NB4 (cell line): ENCODE results near the gene SDE2.

Experiments used
- DNase-seq: peaks from one replicate; pipeline ENCODE4 v3.0.0; 2010; ENCODE audit warnings: low read depth
- H3K4me3 ChIP-seq: one replicate; pipeline ENCODE4 v1.5.1; 2011; ENCODE audit warnings: mild to moderate bottlenecking, low read depth, low read length, moderate library complexity
- MYC ChIP-seq: IDR thresholded peaks from 2 replicates; pipeline ENCODE4 v1.6.1; 2011; ENCODE audit warnings: low read depth, low read length
- POLR2A ChIP-seq: IDR thresholded peaks from 2 replicates; pipeline ENCODE4 v1.6.1; 2011; ENCODE audit warnings: mild to moderate bottlenecking; ENCODE audit not compliant: insufficient read length; ENCODE audit errors: extremely low read depth
- TF ChIP-seq, protein P1 (sequence below): IDR thresholded peaks from 2 replicates; pipeline ENCODE4 v1.6.1; 2011; ENCODE audit warnings: low read depth, low read length
- TF ChIP-seq, protein P2 (sequence below): IDR thresholded peaks from one replicate; pipeline ENCODE4 v1.5.1; 2012; ENCODE audit warnings: low read depth, low read length

Gene SDE2

DNA sequence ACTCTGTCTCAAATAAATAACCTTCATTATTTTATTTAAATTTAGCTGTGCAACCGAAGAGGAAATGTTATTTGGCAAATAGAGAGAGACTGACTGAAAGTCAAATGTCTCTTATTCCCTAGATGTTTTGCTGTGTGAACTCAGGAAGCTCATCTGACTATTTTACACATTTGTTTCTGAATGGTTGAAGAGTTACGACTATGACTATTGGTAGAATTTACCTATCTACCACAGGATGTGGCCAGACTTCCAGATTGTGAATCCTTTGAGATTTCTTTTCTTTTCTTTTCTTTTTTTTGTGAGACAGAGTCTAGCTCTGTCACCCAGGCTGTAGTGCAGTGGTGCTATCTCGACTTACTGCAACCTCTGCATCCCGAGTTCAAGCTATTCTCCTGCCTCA lies 5.3 kb upstream of the SDE2 start:
- H3K4me3 ChIP-seq: no peak overlapping the region
- TF ChIP-seq, protein P1, sequence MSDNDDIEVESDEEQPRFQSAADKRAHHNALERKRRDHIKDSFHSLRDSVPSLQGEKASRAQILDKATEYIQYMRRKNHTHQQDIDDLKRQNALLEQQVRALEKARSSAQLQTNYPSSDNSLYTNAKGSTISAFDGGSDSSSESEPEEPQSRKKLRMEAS: no peak
- TF ChIP-seq POLR2A: no peak
- TF ChIP-seq MYC: no peak
- TF ChIP-seq, protein P2, sequence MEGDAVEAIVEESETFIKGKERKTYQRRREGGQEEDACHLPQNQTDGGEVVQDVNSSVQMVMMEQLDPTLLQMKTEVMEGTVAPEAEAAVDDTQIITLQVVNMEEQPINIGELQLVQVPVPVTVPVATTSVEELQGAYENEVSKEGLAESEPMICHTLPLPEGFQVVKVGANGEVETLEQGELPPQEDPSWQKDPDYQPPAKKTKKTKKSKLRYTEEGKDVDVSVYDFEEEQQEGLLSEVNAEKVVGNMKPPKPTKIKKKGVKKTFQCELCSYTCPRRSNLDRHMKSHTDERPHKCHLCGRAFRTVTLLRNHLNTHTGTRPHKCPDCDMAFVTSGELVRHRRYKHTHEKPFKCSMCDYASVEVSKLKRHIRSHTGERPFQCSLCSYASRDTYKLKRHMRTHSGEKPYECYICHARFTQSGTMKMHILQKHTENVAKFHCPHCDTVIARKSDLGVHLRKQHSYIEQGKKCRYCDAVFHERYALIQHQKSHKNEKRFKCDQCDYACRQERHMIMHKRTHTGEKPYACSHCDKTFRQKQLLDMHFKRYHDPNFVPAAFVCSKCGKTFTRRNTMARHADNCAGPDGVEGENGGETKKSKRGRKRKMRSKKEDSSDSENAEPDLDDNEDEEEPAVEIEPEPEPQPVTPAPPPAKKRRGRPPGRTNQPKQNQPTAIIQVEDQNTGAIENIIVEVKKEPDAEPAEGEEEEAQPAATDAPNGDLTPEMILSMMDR: no peak
- DNase-seq: no peak

DNA sequence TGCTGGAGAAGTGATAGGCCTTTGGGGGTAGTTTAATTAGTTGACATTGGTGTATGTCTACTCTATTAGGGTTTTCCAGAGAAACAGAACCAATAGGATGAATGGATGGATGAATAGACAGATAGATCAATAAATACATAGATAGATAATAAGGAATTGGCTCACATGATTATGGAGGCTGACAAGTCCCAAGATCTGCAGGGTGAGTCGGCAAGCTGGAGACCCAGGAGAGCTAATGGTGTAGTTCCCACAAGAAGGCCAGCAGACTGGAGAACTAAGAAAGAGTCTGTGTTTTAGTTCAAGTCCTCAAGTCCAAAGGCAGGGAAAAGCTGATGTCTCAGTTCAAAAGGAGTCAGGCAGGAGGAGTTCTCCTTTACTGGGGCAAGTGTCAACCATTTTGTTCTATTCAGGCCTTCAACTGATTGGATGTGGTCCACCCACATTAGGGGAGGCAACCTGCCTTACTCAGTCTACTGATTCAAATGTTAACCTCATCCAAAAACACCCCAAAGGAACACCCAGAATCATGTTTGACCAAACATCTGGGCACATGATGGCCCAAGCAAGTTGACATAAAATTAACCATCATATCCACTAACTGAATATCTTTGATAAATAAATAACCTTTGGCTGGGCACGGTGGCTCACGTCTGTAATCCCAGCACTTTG lies 4.5 kb upstream of the SDE2 start:
- TF ChIP-seq, protein P2: no peak
- TF ChIP-seq POLR2A (no peak), MYC (no peak)
- TF ChIP-seq, protein P1: no peak
- no peak overlapping the region for H3K4me3 ChIP-seq
- no peak for DNase-seq

DNA sequence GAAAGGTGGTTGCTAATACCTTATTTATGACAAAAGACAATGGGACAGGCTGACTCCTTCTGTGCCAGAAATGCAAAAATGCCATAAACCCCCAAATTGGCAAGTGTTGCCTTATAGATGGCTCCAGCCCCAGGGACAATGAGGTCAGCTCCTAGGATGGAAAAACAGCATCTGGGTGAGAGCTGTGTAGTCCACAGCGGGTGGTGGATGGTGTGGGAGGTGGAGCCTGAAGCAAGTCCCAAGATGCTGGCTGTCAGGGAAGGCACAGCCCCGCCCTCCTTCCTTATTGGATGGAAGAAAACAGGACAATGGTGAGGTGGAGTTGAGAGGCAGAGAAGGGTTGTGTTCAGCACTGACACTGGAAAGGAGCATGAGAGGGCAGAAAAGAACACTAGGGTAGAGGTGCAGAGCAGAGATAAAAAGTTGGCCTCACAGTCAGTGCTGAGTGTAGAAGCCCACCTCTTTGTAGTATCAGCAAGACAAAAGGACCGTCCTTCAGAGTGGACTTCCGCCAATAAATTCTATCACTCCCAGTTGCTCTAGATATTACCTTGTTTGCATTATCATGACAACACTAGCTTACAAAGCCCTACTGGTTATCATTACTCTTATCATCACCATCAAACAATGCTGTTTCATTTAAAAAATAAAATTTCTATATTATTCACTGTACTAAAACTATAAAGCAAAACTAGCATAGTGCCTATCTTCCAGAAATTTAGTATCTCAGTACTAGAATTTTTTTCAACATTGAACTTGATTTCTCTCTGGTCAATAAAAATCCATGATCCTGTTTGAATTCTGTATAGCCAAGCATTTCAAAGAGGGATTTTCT lies 3.7 kb upstream of the SDE2 start:
- TF ChIP-seq, protein P2: no peak
- TF ChIP-seq POLR2A (no peak), MYC (no peak)
- TF ChIP-seq, protein P1: no peak
- H3K4me3 ChIP-seq: peak overlapping the region; percentile 55
- DNase-seq: peak; percentile 91

DNA sequence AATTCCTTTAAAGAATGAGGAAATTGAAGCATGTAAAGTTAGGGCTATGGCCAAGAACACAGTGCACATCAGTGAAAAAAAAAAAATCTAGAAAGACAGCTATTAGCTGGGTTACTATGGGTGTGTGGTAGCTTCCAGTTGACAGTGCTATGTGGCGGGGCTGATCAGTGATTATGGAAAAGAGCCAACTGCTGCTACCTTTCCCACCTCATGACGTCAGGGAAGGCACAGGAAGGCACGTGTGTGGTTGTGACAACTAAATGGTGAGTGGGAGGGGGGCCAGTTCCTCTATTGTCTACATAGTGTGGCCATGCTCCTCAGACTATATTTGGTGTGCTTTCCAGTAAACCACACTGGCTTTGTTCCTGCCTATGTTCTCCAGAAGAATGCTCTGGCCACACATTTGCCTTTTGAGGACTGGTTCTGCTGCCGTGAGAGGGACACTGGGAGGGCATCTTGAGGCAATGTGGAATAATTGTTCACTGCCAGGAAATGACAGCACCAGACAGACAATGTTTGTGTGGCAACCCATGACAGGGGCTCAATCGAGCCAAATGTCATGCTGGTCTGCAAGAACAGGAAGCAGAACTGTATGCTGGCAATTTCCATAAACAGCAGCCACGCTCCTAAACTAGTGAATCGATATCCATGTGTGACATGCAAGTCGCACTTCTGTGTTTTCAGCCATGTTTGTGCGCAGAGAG lies 3.0 kb upstream of the SDE2 start:
- TF ChIP-seq POLR2A (peak; percentile 30), MYC (peak; percentile 67; the same call in 1 of the 2 replicates)
- TF ChIP-seq, protein P1: peak; percentile 94
- TF ChIP-seq, protein P2: no peak
- peak; percentile 89 for DNase-seq
- H3K4me3 ChIP-seq: peak overlapping the region; percentile 55

DNA sequence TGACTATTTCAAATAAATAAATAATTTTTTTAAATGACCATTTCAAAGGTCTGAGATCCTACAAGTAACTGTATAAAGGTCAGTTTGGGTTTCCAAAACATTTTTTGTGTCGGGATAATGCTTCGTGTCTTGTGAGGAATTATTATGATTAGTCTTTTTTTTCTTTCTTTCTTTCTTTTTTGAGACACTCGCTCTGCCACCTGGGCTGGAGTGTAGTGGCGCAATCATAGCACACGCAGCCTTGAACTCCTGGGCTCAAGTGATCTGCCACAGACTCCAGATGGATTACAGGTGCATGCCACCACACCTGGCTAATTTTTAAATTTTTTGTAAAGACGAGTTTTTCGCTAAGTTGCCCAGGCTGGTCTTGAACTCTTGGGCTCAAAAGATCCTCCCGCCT lies 1.9 kb upstream of the SDE2 start:
- no peak for DNase-seq
- TF ChIP-seq POLR2A: no peak
- TF ChIP-seq, protein P1: no peak
- TF ChIP-seq MYC: no peak
- TF ChIP-seq, protein P2: no peak
- no peak overlapping the region for H3K4me3 ChIP-seq

DNA sequence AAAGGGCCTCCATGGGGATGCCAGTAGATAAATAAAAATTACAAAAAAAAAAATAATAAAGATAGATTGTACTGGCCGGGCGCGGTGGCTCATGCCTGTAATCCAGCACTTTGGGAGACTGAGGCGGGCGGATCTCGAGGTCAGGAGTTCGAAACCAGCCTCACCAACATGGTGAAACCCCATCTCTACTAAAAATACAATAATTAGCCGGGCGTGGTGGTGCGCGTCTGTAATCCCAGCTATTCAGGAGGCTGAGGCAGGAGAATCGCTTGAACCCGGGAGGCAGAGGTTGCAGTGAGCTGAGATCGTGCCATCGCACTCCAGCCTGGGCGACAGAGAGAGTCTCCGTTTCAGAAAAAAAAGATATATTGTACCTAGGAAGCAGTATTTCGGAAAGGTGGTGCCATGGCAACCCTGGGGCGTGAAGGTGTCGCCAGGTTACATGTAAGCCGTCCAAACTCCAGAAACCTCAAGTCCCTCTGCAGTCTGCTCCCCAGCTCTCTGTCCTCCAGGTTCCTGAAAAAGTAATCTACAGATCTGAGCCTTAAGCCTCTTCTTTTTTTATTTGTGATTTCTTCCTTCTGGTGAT lies 1.4 kb upstream of the SDE2 start:
- DNase-seq: peak; percentile 28
- peak overlapping the region; percentile 68 for H3K4me3 ChIP-seq
